GM19099 (cell line): Measurements from ENCODE around the gene BTN1A1.

Source experiments
- POLR2A ChIP-seq: IDR thresholded peaks from 3 replicates; pipeline ENCODE4 v1.6.1; 2011; ENCODE audit warnings: low read depth; ENCODE audit not compliant: insufficient read length; ENCODE audit errors: extremely low read depth

BTN1A1 gene

GRCh38 chr6:26545627-26546026 lies 45.5 kb downstream of the BTN1A1 start:
- TF ChIP-seq POLR2A = no peak

- TF ChIP-seq POLR2A = peak; percentile 62
Observed at GRCh38 chr6:26550250-26550993, 50.3 kb downstream of the BTN1A1 start.

DNA sequence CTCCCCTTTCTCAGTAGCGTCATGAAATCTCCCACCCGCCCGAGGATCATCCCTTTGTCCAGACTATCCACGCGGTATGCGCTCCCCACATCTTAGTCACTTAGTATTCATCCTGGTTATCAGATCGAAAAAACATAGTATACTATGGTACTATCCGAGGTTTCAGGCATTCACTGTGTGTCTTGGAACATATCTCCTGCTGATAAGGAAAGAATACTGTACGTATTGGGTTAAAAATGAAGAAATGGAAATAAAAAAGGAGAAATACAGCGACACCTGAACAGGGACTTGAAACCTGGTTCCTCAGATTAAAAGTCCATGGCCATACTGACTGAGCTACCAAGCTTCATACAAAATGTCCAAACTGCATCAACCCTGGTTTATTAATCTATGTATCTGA lies 52.1 kb downstream of the BTN1A1 start:
- TF ChIP-seq POLR2A = no peak

DNA sequence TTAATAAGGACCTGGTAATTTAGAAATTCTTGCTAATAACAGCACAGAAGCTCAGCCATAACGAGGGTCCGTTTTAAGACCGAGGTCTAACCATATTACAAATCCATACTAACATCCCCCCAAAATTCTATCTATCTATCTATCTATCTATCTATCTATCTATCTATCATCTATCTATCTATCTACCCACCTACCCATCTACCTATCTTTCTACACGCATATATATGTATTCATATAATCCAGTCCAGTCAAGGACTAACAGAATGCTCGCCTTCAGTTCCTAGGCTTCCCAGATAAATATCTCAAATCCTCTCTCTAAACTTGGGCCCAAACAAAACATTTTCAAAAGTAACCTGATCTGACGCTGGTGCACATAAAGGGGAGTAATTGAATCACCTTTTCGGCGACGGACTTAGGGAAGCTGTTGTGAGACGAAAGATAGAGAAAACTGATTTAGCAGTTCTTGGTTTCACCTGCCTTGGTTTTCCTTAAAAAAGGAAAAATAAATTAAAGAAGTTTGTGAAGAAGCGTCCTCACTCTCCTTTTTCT lies 52.6 kb downstream of the BTN1A1 start:
- no peak for TF ChIP-seq POLR2A

DNA sequence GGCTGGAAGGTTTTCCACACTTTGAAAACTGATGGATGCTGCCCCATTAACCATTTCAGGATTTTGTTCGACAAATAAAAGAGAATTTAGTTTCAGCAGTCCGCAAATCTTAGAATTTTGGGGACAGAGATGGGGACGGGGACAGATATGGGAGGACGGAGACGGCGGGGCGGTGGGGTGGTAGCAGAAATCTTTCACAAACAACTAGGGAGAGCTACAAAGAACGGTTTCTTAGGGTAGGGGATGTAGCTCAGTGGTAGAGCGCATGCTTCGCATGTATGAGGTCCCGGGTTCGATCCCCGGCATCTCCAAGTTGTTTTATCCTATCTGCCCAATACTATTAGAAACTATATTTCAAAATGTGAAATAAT lies 53.1 kb downstream of the BTN1A1 start:
- TF ChIP-seq POLR2A = no peak

DNA sequence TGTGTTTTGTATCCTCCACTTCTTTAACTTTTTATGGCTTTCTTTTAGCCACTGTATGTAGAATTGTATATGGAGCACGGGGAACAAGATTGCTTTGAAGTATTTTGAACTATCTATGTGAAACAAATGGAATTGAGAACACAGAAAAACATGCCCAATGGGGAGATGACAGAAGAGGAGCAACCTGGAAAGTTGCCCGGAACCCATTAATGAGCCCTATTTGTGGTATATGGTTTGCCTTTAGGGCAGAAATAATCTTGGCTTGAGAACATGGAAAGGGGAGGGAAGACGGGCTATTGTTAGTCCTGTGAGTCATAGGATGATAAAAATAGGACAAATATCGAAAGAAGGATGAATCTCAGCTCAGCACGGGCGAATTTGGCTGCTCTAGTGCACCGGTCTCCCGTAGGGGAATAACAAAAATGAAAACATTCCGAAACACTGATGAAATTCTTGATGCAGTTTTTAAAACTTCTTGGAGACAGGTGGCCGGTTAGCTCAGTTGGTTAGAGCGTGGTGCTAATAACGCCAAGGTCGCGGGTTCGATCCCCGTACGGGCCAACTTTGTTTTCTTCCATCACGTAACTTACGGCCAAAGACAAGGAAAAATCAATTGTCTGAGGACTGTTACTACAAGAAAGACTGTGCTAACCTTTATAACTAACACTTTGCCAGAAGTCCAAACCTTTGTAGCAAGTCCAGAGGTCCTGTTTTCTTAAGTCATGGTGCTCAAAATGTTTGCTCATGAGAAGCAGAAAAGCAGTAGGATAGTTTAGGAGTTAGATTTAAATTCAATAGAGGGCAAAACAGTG lies 53.7 kb downstream of the BTN1A1 start:
- no peak for TF ChIP-seq POLR2A

GRCh38 chr6:26554447-26554696 lies 54.3 kb downstream of the BTN1A1 start:
- no peak for TF ChIP-seq POLR2A

GRCh38 chr6:26554697-26555504 lies 54.8 kb downstream of the BTN1A1 start:
- TF ChIP-seq POLR2A = peak; percentile 22

- TF ChIP-seq POLR2A = no peak
Observed at GRCh38 chr6:26555505-26556262, 55.6 kb downstream of the BTN1A1 start.

DNA sequence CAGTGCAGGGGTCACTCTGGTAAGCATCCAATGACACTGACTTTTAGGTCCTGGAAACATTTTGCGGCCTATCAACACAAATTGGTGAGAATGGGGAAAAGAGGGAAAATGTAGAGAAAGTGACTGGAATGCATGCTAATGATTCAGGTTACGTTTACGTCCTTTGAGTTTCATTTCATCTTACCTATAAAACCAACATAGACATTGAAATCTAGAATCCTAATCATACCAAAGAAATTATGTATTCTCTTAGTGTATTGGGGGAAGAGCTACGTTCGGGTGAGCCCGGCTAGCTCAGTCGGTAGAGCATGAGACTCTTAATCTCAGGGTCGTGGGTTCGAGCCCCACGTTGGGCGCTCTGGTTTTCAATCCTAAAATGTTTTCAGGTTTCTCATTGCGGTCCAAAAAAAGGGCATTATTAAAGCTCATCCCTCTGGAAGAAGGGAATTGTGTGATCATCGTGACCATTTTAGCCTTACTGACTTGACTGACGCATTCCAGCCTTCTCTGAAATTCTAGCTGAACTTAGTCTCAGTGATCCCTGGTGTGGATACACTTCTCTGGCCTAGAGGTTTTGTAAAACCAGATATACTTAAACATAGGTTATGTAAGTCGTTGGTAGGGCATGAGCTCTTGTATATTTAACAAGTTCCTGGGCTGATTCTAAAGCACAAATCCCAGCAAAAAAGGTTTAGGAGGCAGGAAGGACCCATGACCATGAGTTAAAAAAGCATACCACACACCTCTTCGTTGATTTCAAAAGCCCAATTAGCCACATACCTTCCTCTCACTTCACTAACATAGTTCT lies 56.4 kb downstream of the BTN1A1 start:
- TF ChIP-seq POLR2A = no peak
